HG02885 (cell line): Measurements from ENCODE around the gene CARNS1.

Experiments used
- ATAC-seq: cut with Tn5 transposase; IDR thresholded peaks from one replicate; pipeline ENCODE4 v1.9.1; 2021; ENCODE audit warnings: mild to moderate bottlenecking; ENCODE audit not compliant: unreplicated experiment, poor library complexity

CARNS1 gene

DNA sequence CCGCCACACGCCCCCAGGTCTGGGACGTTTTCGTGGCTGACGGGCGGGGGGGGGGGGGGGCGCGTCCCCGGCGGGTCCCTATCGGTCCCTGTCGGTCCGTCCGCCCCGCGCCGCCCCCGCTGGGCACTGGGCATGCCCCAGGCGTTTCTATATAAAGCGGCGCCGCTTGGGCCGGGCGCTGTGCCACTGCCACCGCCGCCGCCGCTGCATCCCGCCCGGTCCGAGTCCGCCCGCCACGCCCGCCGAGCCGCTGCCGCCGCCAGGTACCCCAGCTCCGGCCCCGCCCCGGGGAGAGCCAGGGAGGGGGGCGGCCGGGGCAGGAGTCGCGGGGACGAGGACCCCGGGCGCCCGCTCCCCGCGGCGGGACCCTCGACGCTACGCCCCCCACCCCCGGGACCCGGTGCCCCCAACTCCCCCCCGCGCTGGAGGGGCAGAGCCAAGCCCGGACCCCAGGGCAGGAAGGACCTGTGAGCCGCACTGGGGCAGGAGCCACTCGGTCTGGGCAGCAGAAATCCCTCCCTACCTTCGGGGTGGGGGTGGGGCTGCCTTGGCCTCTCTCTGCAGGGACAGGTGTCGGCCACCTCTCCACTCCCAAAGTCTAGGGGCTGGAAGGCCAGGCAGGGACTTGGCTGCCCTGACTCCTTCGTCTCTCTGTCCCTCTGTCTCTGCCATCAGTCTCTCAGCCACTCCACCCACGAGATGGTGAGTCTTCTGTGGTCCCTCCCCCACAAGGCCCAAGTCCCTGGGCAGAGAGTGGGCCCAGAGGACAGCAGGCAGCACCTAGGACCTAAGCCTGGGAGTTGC lies at the start of gene CARNS1:
CARNS1 (plus strand) TSS at position 178 of the 804 bp plus-strand sequence; CDS start at position 700, 522 bp downstream.
- no peak for ATAC-seq

DNA sequence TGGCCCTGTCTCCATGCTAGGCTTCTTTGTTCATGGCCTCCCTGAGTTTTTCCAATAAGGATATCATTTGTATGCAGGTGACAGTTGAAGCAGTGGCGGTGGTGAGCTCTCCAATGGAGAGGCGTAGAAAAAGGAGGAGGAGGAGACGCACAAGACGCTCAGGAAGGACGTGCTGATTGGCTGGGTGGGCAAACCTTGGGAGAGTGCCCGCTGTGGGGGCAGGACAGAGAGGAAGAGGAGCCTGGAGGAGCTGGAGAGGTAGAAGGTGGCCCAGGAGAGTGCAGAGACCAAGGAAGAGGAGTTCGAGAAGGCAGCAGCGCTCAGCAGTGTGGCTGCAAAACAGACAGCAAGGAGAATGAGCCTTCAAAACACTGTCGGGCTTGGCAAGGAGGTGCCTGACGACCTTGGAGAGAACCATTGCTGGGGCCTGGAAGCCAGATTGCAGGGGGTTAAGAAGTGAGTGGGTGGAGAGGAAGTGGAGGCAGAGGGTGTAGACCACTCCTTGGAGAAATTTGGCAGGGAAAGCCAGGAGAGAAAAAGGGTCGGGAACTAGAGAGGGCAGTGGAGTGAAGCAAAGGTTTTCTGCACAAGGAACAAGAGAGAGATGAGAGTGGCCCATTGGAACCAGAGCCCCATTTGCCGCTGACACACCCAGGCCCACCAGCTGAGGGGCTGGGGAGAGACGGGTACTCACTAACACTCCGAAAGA lies 49.6 kb upstream of the CARNS1 start:
- no peak for ATAC-seq

- ATAC-seq, result no peak
These were observed 48.9 kb upstream of the CARNS1 start for GRCh38 chr11:67366546-67366945.

- no peak for ATAC-seq
These were observed 48.3 kb upstream of the CARNS1 start for GRCh38 chr11:67366961-67367760.

- no peak for ATAC-seq
These were observed 47.7 kb upstream of the CARNS1 start for GRCh38 chr11:67367761-67368227.

- no peak for ATAC-seq
These were observed 46.9 kb upstream of the CARNS1 start for GRCh38 chr11:67368621-67369020.

DNA sequence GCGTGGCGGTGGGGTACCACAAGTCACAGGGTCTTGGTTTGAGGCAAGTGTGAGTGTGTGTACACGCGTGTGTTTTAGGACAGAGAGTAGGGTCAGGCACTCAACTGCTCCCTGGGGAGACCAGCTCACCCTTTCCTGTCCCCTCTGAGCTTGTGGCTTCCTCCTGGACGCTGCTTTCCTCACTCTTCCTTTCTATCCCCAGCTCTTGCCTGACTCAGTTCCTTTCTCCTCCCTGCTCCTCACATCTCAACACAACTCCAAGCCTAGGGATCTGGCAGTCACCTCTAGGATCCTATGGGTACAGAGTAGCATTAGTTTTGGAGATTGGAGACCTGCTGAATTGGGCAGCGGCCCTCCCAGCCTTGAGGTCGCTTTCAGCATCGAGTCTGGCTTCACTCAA lies 46.2 kb upstream of the CARNS1 start:
- no peak for ATAC-seq

GRCh38 chr11:67369801-67370284 lies 45.6 kb upstream of the CARNS1 start:
- ATAC-seq, result no peak

GRCh38 chr11:67370351-67371076 lies 45.0 kb upstream of the CARNS1 start:
- ATAC-seq, result no peak

GRCh38 chr11:67371189-67371910 lies 44.1 kb upstream of the CARNS1 start:
- ATAC-seq, result no peak

GRCh38 chr11:67371911-67372320 lies 43.6 kb upstream of the CARNS1 start:
- ATAC-seq, result no peak

DNA sequence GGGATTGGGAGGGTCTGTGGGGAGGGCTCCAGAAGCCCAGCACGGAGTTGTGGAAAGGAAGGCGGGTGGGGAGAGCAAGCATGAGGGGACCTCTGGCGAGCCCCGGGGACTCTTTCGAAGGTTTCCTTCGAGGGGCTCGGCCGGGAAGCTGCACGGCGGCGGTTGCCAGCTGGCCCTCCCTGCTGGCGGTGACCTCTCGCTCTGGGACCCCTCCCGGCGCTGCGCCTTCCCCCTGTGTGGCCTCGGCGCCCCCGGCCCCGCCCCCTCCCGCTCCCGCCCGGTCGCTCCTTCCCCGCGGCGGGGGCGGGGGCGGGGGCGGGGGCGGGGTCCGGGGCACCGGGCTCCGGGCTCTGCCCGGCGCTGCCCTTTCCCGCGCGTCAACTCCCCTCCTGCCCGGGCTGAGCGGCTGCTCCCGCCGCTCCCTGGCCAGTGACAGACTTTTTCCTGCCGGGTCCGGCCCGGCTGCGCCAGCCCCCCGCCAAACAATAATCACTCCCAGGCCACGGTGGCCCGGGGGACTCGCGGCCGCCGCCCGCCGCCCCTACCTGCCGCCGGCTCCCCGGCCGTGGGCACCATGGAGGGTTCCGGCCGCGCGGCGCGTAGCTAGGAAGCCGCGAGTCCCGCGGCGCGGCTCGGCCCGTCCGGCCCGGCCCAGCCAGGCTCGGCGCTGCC lies 43.0 kb upstream of the CARNS1 start:
- ATAC-seq, result peak; percentile 30

- ATAC-seq, result peak; percentile 5
These were observed 42.4 kb upstream of the CARNS1 start, which contains the start of gene CLCF1 for GRCh38 chr11:67372993-67373647. CLCF1 (minus strand) TSS chr11:67373598; CDS start chr11:67373539, 59 bp downstream.

- ATAC-seq, result peak; percentile 26
These were observed 41.6 kb upstream of the CARNS1 start for GRCh38 chr11:67373648-67374570.

DNA sequence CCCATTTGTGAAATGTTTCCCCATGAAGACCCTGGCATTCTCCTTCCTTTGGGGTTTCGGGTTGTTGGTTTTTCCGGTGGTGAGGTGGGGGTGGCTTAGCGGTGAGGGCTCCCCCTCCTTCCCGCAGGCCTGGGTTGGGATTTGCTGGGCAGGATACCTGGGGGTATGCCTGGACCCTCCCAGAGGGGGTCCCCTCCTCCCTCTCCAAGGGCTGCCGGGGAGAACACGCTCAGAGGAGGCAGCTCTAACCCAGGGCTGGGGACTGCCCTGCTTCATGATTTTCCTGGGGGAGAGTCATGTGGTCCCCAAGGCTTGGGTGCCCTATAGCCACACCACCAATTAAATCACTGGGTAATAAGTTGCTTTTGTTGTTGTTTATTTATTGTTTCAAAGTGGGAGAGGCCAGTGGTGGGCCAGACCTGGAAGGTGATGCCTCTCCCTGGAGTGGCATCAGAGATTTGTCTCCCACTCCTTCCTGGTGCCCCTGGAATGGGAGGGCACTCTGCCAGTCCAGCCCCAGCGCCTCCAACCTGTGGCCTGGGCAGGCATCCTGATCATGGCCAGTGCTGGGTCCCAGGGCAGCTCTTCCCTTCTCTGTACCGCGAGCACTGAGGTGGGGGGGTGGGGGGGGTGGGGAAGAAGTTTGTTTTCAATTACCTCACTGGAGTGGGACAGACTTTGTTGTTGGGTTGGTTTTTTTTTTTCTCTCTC lies 40.8 kb upstream of the CARNS1 start:
- no peak for ATAC-seq

DNA sequence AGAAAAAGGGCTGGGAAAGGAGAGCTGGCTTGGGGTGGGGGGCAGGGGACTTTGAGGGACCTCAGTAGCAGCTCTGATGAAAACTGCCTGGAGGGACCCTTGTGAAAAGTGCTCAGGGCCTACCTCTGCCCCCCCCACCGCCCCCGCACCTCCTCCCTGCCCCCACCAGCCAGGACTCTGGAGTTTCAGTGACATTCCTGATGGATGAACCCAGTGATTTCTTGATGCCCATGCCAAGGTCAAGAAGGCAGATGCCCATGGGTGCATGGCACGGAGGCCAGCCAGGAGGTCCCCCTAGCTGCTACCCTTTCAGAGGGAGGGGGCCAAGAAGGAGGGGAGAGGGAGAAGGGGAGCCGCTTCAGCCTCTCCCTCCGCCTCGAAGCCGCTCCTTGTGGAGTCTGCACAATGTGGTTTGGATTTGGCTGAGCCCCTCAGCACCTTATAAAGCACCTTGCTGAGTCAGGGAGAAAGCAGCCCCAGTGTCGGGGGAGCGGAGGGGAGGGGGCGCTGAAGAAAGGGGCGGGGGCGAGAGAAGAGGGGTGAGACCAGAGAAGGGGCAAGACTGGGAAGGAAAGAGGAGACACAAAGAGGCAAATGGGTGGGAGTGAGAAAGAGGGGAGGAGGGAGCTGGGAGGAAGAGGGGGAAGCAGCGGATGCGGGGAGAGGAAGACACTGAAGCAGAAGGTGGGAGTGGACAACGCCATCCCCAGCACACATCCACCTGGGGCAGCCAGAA lies 40.0 kb upstream of the CARNS1 start:
- ATAC-seq, result no peak
